HG03039 (cell line): ENCODE measurements around the gene RTN1.
"Not testable (repeated sequence)": the region's sequence is repeated elsewhere in the genome, so short reads cannot be mapped to it uniquely, and the experiment has no call there.

ENCODE experiments used
- ATAC-seq: cut with Tn5 transposase; IDR thresholded peaks from one replicate; pipeline ENCODE4 v1.9.1; 2021; ENCODE audit warnings: mild to moderate bottlenecking, moderate library complexity; ENCODE audit not compliant: unreplicated experiment

RTN1 gene

DNA sequence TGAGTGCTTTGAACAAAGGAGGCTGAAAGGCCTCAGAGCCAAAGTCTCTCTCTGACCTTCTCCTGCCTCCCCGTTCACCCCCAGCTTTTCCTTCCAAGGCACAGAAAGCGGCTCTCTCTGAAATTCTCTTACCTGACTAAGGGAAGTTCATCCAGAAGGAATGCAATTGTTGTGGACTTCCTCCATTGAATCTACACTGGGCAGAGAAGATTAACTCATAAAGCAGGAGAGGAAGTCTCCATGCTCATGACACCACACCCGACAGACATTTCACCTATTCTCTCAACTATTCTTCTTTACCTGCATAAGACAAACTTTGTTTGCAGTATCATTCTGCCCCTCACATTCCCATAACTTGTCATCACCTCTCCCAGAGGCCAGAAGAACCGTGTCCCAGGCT is 164.7 kb downstream of the RTN1 start:
- no peak for ATAC-seq

DNA sequence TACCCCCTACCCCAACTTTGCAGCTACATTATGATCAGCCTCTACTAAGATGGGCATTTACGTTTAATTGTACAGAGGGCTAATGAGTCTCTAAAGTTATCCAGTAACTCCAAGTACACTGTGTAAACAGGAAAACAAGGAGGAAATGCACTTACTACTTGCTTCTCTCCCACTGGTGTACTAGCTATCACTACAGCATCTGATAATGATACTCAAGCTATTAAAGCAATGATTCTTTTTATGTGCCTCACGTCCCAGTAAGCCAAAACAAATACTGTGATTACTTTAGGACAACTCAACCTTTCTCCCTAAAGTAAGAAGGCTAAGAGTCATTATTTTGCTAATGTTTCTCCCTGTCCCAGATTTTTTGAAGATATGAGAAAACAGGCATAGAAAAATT is 165.3 kb downstream of the RTN1 start:
- no peak for ATAC-seq

DNA sequence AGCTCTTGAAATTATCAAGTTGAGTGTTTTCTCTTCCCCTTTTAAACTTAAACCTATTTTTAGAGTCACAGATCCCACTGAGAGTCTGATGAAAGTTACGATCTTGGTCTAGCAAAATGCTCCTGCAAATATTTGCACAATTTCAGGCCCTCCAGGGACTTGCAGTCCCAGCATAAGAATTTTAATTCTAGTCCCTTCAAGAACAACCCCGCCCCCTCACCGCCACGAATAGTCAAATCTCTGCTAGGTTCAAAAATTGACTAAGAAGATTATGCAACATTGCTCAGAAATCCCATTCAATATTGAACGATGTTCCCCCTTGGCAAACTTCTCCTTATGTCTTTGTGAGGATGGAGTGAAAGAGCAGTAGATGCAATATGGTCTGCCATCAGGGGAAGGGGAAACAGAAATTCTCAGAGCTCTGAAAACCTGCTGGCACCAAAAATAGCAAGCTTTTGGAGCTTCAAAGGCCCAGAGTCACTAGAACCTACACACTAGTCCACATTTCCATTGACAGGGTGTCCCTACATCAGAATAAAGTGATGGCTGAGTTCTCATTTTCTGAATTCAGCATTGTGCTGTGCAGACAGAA is 166.4 kb downstream of the RTN1 start:
- no peak for ATAC-seq

DNA sequence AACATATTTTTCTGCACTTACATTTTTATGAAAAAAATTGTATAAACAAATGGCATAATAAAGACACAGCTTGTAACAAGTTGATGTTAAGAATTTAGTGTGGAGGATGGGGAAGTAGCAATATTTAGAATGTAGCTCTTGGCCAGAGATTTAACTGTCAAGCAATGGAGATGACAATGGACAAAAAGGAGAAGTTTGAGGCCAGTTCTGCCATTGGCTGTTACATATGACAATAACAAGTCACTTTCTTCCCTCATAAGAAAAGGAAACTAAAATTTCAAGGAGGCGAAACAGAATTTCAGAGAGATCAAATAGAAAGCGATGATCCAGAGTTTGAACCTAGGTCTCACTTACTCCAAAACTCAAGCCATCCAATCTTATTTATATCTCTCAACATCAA is 171.1 kb downstream of the RTN1 start:
- no peak for ATAC-seq

DNA sequence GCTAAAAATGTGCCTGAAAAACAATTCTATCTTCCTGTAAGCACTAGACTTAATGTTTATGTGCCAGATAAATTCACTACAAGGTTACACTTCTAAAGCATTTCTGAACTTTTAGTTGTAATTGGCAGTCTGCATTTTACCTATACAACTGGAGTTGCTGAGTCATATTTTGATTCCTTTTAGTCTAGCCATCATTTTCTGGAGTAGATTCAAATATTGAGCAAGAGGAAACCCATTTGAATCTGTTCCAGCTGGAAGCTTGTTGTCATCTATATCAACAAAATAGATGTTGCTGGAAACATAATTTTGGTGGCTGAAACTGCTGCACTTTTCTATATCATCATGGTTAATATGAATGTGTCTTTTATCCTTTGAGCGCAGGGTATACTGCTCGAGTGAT is 171.8 kb downstream of the RTN1 start:
- no peak for ATAC-seq

DNA sequence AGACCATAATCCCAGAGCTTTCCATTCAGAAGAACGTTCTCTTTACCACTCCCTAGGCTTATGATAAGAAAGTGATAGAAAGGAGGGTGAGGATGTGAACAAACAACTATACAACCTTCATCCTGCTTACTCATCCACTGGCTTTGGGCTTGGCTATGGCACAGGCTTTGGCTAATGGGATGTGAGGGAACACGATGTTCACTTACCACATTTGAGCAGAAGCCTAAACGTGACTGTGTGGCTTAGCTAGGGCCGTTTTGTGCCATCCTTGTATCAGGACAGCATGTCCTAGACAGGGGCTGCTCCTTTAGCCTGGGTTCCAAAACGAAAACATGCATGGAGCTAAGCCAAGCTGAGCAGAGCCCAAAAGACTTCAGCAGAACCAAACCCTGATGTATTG is 175.4 kb downstream of the RTN1 start:
- ATAC-seq = no peak

DNA sequence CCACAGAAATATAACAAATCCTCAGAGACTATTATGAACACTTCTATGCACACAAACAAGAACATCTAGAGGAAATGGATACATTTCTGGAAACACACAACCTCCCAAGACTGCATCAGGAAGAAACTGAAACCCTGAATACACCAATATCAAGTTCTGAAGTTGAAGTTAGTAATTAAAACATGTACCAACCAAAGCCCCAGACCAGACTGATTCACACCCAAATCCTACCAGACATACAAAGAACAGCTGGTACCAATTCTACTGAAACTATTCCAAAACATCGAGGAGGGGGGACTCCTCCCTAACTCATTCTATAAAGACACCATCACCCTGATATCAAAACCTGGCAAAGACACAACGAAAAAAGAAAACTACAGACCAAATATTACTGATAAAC is 179.3 kb downstream of the RTN1 start:
- ATAC-seq = no peak

DNA sequence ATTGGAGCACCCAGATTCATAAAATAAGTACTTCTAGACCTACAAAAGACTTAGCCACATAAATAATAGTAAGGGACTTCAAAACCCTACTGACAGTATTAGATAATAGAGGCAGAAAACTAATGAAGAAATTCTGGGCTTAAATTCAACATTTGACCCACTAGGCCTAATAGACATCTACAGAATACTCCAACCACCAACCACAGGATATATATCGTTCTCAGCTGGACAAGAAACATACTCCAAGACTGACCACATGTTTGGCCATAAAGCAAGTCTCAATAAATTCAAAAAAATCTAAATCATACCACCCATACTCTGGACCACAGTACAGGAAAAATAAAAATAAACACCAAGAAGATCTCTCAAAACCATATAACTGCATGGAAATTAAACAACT is 180.2 kb downstream of the RTN1 start:
- ATAC-seq = no peak

DNA sequence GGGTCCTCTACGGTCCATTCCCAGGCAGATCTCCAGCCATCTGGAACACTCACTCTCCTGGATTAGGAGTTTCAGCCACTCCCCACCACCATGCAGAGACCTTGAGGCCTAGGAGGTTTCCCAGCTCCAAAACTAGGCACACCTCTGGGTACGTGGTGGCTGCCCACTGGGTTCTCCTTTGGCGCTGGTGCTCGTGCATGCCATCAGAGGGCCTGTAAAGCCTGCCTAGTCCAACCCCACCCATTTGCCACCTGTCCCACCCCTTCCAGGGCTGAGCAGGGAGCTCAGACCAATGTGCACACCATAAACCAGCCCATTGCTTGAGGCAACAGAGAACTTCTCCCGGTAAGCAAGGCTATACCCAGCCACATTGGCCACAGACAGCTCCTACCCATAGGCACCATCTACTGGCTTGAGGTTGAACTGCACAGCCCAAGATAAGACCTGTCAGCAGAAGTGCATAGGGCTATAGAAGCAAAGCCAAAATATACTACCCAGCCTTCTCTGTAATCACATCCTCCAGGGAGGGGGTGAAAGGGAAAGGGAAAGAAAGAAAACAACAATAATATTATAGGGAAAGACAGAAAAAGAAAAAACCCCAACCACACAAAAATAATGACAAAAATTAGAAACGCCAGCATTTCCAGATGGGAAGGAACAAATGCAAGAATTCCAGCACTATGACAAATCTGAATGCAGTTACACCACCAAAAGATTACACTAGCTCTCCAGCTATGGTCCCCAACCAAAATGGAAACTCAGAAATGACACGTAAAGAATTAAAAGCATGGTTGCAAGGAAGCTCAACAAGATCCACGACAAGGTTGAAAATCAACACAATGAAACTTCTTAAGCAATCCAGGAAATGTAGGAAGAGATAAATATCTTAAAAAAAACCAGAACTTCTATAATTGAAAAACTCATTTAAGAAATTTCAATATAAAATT is 182.1 kb downstream of the RTN1 start:
- ATAC-seq = peak; percentile 98

DNA sequence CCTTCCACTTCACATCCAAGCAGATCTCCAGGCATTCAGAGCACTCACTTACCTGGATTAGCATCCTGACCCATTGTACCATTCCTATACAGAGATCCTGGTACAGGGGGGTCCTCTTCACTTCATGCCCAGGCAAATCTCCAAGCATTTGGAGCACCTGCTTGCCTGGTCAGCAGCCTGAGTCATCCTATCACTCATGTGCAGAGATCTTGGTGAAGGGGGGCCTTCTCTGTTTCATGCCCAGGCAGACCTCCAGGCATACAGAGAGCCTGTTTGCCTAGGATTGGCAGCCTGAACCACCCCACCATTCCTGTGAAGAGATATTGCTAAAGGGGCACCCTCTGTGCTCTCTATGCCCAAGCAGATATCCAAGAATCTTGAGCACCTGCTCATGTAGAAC is 182.9 kb downstream of the RTN1 start:
- no peak for ATAC-seq

DNA sequence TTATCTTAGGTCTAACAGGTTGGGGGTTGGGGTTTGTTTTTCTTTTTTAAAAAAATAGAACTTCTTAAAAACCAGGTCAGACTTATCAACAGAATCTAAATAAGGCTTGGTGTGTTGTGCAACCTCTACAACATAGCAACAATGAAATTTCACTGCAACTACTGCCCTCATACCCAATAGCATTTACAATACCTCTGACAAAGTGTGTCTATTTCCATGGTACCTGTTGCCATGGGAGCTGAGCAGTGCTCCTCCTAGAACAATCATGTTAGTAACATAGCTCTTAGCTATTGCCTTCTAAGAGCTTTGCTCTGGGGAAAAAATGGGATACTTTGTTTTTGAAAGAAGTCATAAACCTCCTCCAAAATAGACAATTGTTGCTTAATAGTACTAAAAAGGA is 190.7 kb downstream of the RTN1 start:
- ATAC-seq = no peak

DNA sequence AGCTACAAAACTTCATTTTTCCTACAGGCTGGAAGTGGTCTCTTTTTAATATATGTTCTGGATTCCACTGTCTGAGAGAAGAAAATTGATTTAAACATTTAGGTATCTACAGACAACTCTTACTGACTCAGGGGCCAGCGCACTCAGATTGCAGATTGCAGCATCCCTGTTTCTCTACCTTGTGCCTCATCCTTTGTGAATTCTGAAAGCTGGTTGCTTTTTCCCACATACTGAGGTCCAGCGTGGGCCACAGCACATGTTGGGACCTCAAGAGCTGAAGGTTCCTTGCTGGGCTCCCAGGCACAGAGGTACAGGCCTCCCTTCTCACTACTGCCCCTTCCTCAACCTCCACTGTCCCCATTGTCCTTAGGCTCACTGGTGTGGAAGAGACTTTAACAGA is 192.2 kb downstream of the RTN1 start:
- ATAC-seq = no peak

DNA sequence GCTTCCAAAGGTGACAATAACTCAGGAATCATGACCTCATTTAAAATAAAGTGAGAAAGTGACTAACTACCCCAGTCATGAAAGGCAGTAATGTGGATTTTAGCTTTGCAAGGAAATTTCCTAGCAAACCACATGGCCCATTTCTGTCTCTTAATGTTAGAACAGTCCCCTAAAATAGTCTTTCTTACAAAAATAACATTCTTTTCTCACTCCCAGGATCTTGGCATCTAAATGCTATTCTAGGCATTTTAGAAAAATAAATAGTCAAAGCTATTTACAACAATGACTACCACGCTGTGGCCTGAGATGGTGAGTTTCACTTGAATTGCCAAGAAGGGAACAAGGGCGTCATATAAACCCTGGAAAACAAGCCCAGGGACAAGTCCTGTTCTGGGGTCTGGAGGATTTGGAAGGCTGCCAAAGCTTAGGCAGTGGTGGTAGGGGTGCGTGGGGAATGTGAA is 192.8 kb downstream of the RTN1 start:
- no peak for ATAC-seq

DNA sequence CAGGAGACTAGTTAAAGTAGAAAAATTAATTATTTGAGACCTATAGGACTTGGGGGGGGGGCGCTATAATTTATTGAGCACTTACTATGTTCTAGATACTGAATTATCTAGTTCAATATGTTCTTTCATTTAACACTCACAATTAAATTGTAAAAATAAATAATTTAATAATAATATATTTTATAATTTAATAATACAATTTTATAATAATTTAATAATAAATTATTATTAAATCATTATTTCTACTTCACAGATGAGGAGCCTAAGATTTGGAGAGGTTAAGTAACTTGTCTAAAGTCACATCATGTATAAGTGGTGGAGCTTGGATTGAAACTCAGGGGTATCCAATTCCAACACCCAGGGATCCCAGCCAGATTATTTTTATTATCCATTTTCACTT is 195.2 kb downstream of the RTN1 start:
- ATAC-seq = no peak

DNA sequence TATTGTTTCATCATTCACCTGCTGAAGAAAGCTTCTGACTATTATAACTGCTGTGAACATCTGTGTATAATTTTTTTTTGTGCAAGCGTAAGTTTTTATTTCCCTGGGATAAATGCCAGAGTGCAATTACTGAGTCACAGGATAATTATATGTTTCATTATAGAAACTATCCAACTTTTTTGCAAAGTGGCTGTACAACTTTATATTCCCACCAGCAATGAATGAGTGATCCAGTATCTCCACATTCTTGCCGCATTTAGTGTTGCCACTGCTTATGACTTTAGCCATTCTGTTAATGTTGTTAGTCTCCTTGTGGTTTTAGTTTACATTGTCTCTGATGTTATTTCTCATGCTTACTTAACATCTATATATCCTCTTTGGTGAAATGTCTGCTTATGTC is 205.8 kb downstream of the RTN1 start:
- ATAC-seq = no peak

DNA sequence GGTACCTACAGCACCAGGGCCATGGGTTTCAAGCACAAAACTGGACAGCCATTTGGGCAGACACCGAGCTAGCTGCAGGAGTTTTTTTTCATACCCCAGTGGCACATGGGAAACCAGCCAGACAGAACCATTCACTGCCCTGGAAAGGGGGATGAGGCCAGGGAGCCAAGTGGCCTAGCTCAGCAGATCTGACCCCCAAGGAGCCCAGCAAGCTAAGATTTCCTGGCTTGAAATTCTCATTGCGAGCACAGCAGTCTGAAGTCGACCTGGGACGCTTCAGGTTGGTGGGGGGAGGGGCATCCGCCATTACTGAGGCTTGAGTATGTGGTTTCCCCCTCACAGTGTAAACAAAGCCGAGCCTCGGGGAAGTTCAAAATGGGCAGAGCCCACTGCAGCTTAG is 212.8 kb downstream of the RTN1 start:
- no peak for ATAC-seq

DNA sequence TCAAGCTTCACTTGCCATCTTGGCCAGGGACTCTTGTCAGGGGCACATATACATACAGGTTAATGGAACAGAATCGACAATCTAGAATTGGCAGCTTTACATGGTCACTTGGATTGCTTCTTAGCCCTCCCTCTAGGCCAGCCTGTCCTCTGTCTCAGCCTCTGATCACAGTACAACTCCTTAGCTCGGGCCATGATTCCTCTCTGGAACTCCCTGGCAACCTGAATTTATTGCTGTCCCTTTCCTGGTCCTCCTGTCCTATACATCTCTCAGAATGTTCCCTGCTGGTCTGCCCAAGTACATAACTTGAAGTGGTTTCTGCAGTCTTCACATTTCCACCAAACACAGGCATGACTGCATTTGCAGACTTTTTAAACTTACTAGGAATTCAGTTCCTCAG is 214.1 kb downstream of the RTN1 start:
- no peak for ATAC-seq

DNA sequence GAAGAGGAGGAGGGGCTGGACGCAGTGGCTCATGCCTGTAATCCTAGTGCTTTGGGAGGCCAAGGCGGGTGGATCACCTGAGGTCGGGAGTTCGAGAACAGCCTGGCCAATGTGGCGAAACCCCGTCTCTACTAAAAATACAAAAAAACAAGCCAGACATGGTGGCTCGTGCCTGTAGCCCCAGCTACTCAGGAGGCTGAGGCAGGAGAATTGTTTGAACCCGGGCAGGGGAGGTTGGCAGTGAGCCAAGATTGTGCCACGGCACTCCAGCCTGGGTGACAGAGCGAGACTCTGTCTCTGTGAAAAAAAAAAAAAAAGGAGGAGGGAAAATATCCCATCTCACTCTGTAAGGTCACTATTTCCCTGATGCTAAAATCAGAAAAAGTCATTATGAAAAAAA is 216.4 kb downstream of the RTN1 start:
- ATAC-seq = not testable (repeated sequence)

DNA sequence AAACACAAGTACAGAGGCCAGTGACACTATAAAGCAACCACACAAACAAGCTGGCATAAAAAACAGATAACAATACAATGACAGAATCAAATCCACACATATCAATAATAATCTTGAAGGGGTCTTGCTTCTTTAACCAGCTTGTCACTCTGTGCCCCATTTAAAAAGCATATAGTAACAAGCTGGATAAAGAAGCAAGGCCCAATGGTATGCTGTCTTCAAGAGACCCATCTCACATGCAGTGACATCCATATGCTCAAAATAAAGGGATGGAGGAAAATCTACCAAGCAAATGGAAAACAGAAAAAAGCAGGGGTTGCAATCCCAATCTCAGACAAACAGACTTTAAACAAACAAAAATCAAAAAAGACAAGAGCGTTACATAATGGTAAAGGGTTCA is 223.7 kb downstream of the RTN1 start:
- ATAC-seq = not testable (repeated sequence)

DNA sequence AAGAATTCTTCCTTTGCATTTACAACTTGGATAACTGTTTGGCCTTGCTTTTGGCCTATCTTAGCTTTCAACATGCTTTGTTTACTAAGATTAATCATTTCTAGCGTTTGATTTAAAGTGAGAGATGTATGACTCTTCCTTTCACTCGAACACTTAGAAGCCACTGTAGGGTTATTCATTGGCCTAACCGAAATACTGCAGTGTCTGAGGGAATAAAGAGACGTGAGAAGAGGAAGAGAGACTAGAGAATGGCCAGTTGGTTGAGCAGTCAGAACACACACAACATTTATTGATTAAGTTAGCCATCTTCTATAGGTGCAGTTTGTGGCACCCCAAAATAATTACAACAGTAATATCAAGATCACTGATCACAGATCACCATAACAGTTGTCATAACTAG is 231.7 kb downstream of the RTN1 start:
- no peak for ATAC-seq

DNA sequence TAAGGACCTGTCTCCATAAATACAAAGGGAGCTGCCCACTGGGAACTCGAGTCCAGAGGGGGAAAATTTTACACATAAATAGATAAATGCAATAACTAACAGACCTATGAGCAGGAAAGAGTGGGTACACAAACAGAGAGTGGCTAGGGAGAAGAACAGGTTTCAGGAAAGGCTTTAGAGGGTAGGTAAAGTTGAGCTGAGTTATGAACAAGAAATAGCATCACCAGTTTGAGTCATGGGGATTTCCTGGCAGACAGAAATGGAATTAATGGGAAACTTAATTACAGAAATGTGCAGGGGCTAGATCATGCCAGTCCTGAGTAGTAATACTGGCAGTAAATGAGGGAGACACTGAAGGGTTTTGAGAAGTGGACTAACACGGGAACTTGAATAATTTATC is 236.0 kb downstream of the RTN1 start:
- ATAC-seq = no peak

DNA sequence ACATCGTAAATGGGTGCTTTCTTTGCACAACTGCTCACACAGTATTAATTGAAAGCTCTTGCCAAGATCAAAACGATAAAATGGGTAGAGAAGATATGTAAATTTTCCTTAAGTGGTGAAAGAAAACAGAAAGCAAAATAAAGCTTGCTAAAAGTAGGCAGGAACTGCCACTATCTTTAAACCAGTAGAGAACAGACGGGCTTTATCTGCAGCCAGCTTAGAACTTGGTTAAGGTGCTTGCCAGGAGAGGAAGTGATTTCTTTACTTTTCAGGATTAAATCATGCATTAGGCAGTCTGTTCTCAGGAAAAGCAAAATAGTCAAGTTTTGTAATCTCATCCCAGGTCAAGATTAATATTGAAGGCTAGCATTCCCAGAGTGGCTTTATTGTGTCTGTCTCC is 237.1 kb downstream of the RTN1 start:
- no peak for ATAC-seq
